ENCODE results near the gene MYCBP2.

- TF ChIP-seq CTCF (IDR thresholded peaks at IDR 0.05) (no peak), EP300 (IDR thresholded peaks at IDR 0.05) (no peak), POLR2A (IDR thresholded peaks at IDR 0.05) (no peak), POLR2AphosphoS5 (IDR thresholded peaks at IDR 0.05) (no peak)
Observed at GRCh38 chr13:77230560-77230959, 96.3 kb downstream of the MYCBP2 start.

Measured in sigmoid colon (tissue), 4 donors.